HepG2 (cell line): ENCODE measurements around the gene IKZF3. TPM values are rescaled to one million over a fixed set of nuclear protein-coding genes. Genes with fewer than 3 reads are reported as not detected.

Source experiments
- ATAC-seq: fragments of 200-7000 bp; cut with Tn5 transposase; 3 replicates; pipeline ENCODE4 v1.9.1; 2020; ENCODE audit warnings: mild to moderate bottlenecking, moderate library complexity
- BruUV-seq: library from RNA; stranded (reverse); fragments of 400-500 nt; replicated peaks from 2 replicates; lab custom pipeline; 2021; lab: Mats Ljungman, UMichigan
- CTCF ChIA-PET: fragments of 300-600 bp; formaldehyde crosslinking; extraction: SDS; loops from one replicate; lab custom pipeline; 2021; ENCODE audit warnings: low total read pairs, inconsistent platforms, low intra/inter-chr PET ratio; lab: Yijun Ruan, JAX
- POLR2A ChIA-PET: fragments of 350-600 bp; sonication (Branson Sonifier 250); formaldehyde crosslinking; loops from one replicate; lab custom pipeline; 2020; ENCODE audit warnings: antibody characterized with exemption, inconsistent platforms; lab: Yijun Ruan, JAX
- DNase-seq: peaks from one replicate; pipeline ENCODE4 v3.0.0-alpha.2; 2015; ENCODE audit warnings: low spot score
- FAIRE-seq: peaks from 3 replicates; lab custom pipeline; 2011; peaks lifted over from hg19 to GRCh38; lab: Jason Lieb, UNC
- H2AFZ ChIP-seq: one replicate; pipeline ENCODE4 v1.6.1; 2011; ENCODE audit warnings: low read length, inconsistent platforms
- H3K27ac ChIP-seq: fragments of 300-600 bp; 3 replicates; pipeline ENCODE4 v1.8.0; 2011; ENCODE audit warnings: mixed run types, mild to moderate bottlenecking, mixed read lengths, low read length, inconsistent platforms; ENCODE audit not compliant: insufficient read depth; ENCODE audit errors: extremely low read length
- H3K27me3 ChIP-seq, 2 experiments: fragments of 200-600 bp in 1 of 2; 2 replicates in 1 of 2; 3 replicates in 1 of 2; pipeline versions ENCODE4 v1.6.0 to v1.8.0; 2011; ENCODE audit warnings: low read length in 2 of 2, mild to moderate bottlenecking in 2 of 2, moderate library complexity in 2 of 2, inconsistent platforms in 1 of 2; ENCODE audit not compliant: insufficient read depth in 2 of 2, control insufficient read depth in 1 of 2
- H3K36me3 ChIP-seq, 2 experiments: fragments of 200-600 bp in 1 of 2; replicated peaks in 1 of 2; 2 replicates in 1 of 2; 3 replicates in 1 of 2; pipeline versions ENCODE4 v1.5.1 to v1.8.0; 2011; ENCODE audit warnings: low read length in 2 of 2, inconsistent platforms in 1 of 2; ENCODE audit not compliant: insufficient read depth in 2 of 2, control insufficient read depth in 1 of 2
- H3K4me1 ChIP-seq: 2 replicates; pipeline ENCODE4 v1.5.1; 2012; ENCODE audit warnings: low read length, inconsistent platforms; ENCODE audit not compliant: insufficient read depth
- H3K4me2 ChIP-seq: 2 replicates; pipeline ENCODE4 v1.6.0; 2011; ENCODE audit warnings: low read depth, low read length, inconsistent platforms
- H3K4me3 ChIP-seq, 3 experiments: fragments of 200-600 bp in 1 of 3; sonication (generic), shearing (Covaris generic) in 1 of 3; replicated peaks in 1 of 3; 2 replicates each; pipeline ENCODE4 v1.5.1; 2011 to 2016; ENCODE audit warnings: low read length in 3 of 3, inconsistent platforms in 2 of 3, low read depth in 2 of 3, mild to moderate bottlenecking in 2 of 3, control low read depth in 1 of 3, mixed read lengths in 1 of 3; ENCODE audit not compliant: insufficient read depth in 1 of 3
- H3K79me2 ChIP-seq: one replicate; pipeline ENCODE4 v1.6.1; 2011; ENCODE audit warnings: low read length, inconsistent platforms; ENCODE audit not compliant: insufficient read depth
- H3K9ac ChIP-seq: 2 replicates; pipeline ENCODE4 v1.6.0; 2011; ENCODE audit warnings: mild to moderate bottlenecking, low read depth, low read length, inconsistent platforms; ENCODE audit not compliant: insufficient read depth
- H3K9me3 ChIP-seq: 2 replicates; pipeline ENCODE4 v1.5.1; 2012; ENCODE audit warnings: mild to moderate bottlenecking, low read length
- H4K20me1 ChIP-seq: 2 replicates; pipeline ENCODE4 v1.6.0; 2011; ENCODE audit warnings: inconsistent platforms, mild to moderate bottlenecking, low read length, moderate library complexity; ENCODE audit not compliant: insufficient read depth
- CENPX ChIP-seq: sonication (generic); formaldehyde crosslinking; IDR thresholded peaks from 2 replicates; pipeline ENCODE4 v1.9.0; 2021; ENCODE audit warnings: mild to moderate bottlenecking, missing genetic modification reagents, moderate library complexity
- KMT2A ChIP-seq: sonication (generic); formaldehyde crosslinking; IDR thresholded peaks from 2 replicates; pipeline ENCODE4 v1.4.0; 2020; ENCODE audit warnings: missing genetic modification reagents
- MAFK ChIP-seq, 2 experiments: IDR thresholded peaks in 1 of 2; conservative IDR thresholded peaks in 1 of 2; 2 replicates each; pipeline ENCODE4 v1.6.1; 2011; ENCODE audit warnings: improper control_type of control experiment in 2 of 2, low read length in 2 of 2
- PBX2 ChIP-seq: IDR thresholded peaks from 2 replicates; pipeline ENCODE4 v1.6.1; 2016; ENCODE audit warnings: control low read depth
- ZBTB33 ChIP-seq: sonication (generic); formaldehyde crosslinking; IDR thresholded peaks from 2 replicates; pipeline ENCODE4 v1.4.0; 2020; ENCODE audit warnings: missing genetic modification reagents
- ZBTB34 ChIP-seq: sonication (generic); formaldehyde crosslinking; IDR thresholded peaks from 2 replicates; pipeline ENCODE4 v1.8.0; 2022; ENCODE audit warnings: mild to moderate bottlenecking, missing genetic modification reagents
- ZNF510 ChIP-seq: sonication (generic); formaldehyde crosslinking; IDR thresholded peaks from 2 replicates; pipeline ENCODE4 v1.4.0; 2020; ENCODE audit warnings: low read depth, mild to moderate bottlenecking, missing genetic modification reagents
- WGBS: methylation state at CpG from one replicate; pipeline ENCODE4 v1.1.6; 2017; ENCODE audit warnings: low lambda C conversion rate; 5-methylcytosine and 5-hydroxymethylcytosine counted together
- in situ Hi-C: cut with HindIII; loops from 2 replicates; pipeline ENCODE4 v1.10.0; 2017; ENCODE audit warnings: low pct_unique_long_range_greater_than_20kb; ENCODE audit not compliant: extremely low pct_ligation_motif_present
- intact Hi-C: fragments of 100-400 bp; cut with micrococcal nuclease; formaldehyde crosslinking; loops from one replicate; pipeline ENCODE4 v1.10.0; 2022; ENCODE audit not compliant: unreplicated experiment
- polyA plus RNA-seq, 8 experiments: library from polyadenylated mRNA; depleted of rRNA in 3 of 8; stranded (reverse) in 7 of 8; unstranded in 1 of 8; fragments of >200 nt; fragmentation: Illumina TruSeq in 4 of 8; extraction: Trizol in 4 of 8; gene quantifications; 2 replicates each; pipeline versions ENCODE4 v1.2.1 to v1.2.3, GENCODE V29; 2011 to 2016; ENCODE audit warnings: low read depth in 4 of 8, missing spikeins in 1 of 8, mixed read lengths in 1 of 8; ENCODE audit not compliant: insufficient read depth in 1 of 8
- total RNA-seq, 5 experiments: library from RNA; depleted of rRNA; stranded (reverse); fragments of >200 nt; fragmentation: Illumina TruSeq; extraction: Trizol; gene quantifications; 2 replicates each; pipeline ENCODE4 v1.2.3, GENCODE V29; 2016; ENCODE audit warnings: low read depth in 1 of 5

Gene IKZF3
- total and polyA plus RNA-seq, 2 of the 13 experiments (the other 11 are each of a cell fraction or from before 2014, with no cell fraction given), result not detected

- peaks cover 18% of the 10 kb centered on the region for H3K4me1 ChIP-seq
- in situ Hi-C loops, result no loop called here
- FAIRE-seq (no peak), ATAC-seq (no peak), DNase-seq (no peak)
- peaks cover 1 to 49% of the 10 kb centered on the region in 2 experiments for H3K27me3 ChIP-seq
- no peak overlapping the region for H3K27ac ChIP-seq
- 58% methylated on average over 18 of the region's 18 CpGs for WGBS
- H3K36me3 ChIP-seq, result no peaks in the 10 kb centered on the region
- H3K9me3 ChIP-seq, result no peaks in the 10 kb centered on the region
- H3K4me2 ChIP-seq, result no peak overlapping the region
- no TSS peak for BruUV-seq
- no peaks in the 10 kb centered on the region for H3K79me2 ChIP-seq
- H4K20me1 ChIP-seq, result no peaks in the 10 kb centered on the region
- CTCF ChIA-PET, result no interaction called here
- H3K4me3 ChIP-seq, result no peak overlapping the region
- POLR2A ChIA-PET, result no interaction called here
- no peak overlapping the region for H2AFZ ChIP-seq
- TF ChIP-seq ZBTB34 (CRISPR knock-in tag), result no peak
- peak; percentile 8 to 28; a peak in 2 of 4 replicates for TF ChIP-seq MAFK (conservative IDR thresholded peaks at IDR 0.05 in 1 of 2, IDR thresholded peaks at IDR 0.05 in 1 of 2; ENCODE audit: low read length in 2 of 2)
- TF ChIP-seq, all 625 proteins: peak for 1
- intact Hi-C loops, result no loop called here
- no peak overlapping the region for H3K9ac ChIP-seq
These were observed 98.3 kb downstream of the IKZF3 start for GRCh38 chr17:39765766-39766165.

GRCh38 chr17:39765175-39765574, 98.9 kb downstream of the IKZF3 start:
- H3K27me3 ChIP-seq, result peaks cover 1 to 49% of the 10 kb centered on the region in 2 experiments
- no peak for TF ChIP-seq CENPX (CRISPR knock-in tag)
- TF ChIP-seq ZNF510 (CRISPR knock-in tag), result no peak
- no peak for TF ChIP-seq PBX2 (CRISPR knock-in tag)
- TF ChIP-seq ZBTB33 (CRISPR knock-in tag), result no peak
- no peak for TF ChIP-seq KMT2A

More at GRCh38 chr17:39765175-39765574, 98.9 kb downstream of the IKZF3 start:
- H3K4me3 ChIP-seq, result no peak overlapping the region
- FAIRE-seq (no peak), DNase-seq (no peak), ATAC-seq (no peak)
- H4K20me1 ChIP-seq, result no peaks in the 10 kb centered on the region
- intact Hi-C loops, result no loop called here
- no TSS peak for BruUV-seq
- H3K36me3 ChIP-seq, result no peaks in the 10 kb centered on the region
- no peak overlapping the region for H3K4me2 ChIP-seq
- H3K27ac ChIP-seq, result no peak overlapping the region
- ChIA-PET CTCF (no interaction called here), POLR2A (no interaction called here)
- no peak overlapping the region for H2AFZ ChIP-seq
- H3K4me1 ChIP-seq, result peaks cover 14% of the 10 kb centered on the region
- no peaks in the 10 kb centered on the region for H3K79me2 ChIP-seq
- H3K9me3 ChIP-seq, result no peaks in the 10 kb centered on the region
- in situ Hi-C loops, result no loop called here
- WGBS, result 16% methylated on average over 3 of the region's 3 CpGs
- H3K9ac ChIP-seq, result no peak overlapping the region
